Measurements from ENCODE around the gene MAP2K2. TPM values are rescaled to one million over a fixed set of nuclear protein-coding genes. Genes with fewer than 3 reads are reported as not detected.

The MAP2K2 gene
- total and polyA plus RNA-seq, 12 donors, result 91.5 to 288 (median 116) TPM

DNA sequence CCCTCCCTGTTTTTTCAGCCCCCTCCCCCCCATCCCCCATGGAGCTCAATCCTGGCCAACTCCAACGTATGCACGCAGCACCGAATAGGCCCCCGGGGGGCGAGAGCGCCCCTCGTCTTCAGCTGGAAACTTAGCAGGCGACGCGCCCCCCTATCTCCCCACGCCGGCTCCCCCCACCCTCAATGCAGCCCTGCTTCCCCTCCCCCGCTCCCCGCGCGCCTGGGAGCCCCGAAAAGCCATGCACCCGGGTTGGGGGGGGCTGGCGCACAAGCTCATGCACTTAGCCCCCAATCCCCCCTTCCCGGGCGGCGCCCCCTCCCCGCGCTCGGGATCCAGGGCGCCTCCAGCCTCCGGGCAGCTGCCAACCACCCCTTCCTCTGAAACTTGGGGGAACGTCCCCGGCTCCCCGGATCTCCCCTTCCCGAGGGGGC lies 57.7 kb downstream of the MAP2K2 start:
- no peak for TF ChIP-seq CTCF (IDR thresholded peaks at IDR 0.05)
- peaks cover 0 to 19% (median 0%) of the 10 kb centered on the region in 9 donors for H3K36me3 ChIP-seq
- H3K4me1 ChIP-seq, result peaks cover 27 to 56% (median 47%) of the 10 kb centered on the region in 9 donors
- H3K27ac ChIP-seq, result peak overlapping the region; percentile 93 to 100 (median 99)
- WGBS, 2 donors, result 0 to 1% methylated on average over 14 to 31 of the region's 31 CpGs
- H3K9me3 ChIP-seq, result no peaks in the 10 kb centered on the region
- H3K27me3 ChIP-seq, result no peaks in the 10 kb centered on the region
- peak in 1 of 2 donors; percentile 69 for DNase-seq
- peak overlapping the region; percentile 79 to 99 (median 96) for H3K4me3 ChIP-seq
- intact Hi-C loops (cut with DNase I), result loop anchor here in 2 of 10 donors (5.0 to 10.0 kb wide), 2 partner anchors 59 to 61 kb away; partner anchors contain the start of gene PIAS4 (in 2 of the 2)
- no peak for ATAC-seq

GRCh38 chr19:4065430-4066175 lies 58.3 kb downstream of the MAP2K2 start:
- H3K36me3 ChIP-seq, result peaks cover 0 to 19% (median 0%) of the 10 kb centered on the region in 9 donors
- no peaks in the 10 kb centered on the region for H3K27me3 ChIP-seq
- peak overlapping the region; percentile 98 to 100 (median 99) for H3K27ac ChIP-seq
- DNase-seq (peak; percentile 95 to 97), ATAC-seq (peak; percentile 78 to 88 (median 84))
- H3K4me1 ChIP-seq, result peaks cover 33 to 62% (median 53%) of the 10 kb centered on the region in 9 donors
- WGBS, 2 donors, result 0 to 1% methylated on average over 31 to 92 of the region's 98 CpGs
- intact Hi-C loops (cut with DNase I), result loop anchor here in 2 of 10 donors (5.0 to 10.0 kb wide), 2 partner anchors 58 to 61 kb away; partner anchors contain the start of gene PIAS4 (in 2 of the 2)
- H3K9me3 ChIP-seq, result no peaks in the 10 kb centered on the region
- peak in 1 of 9 donors; percentile 20 for TF ChIP-seq CTCF (IDR thresholded peaks at IDR 0.05)
- H3K4me3 ChIP-seq, result peak overlapping the region in 9 of 10 donors; percentile 79 to 99 (median 96)

- Histone ChIP-seq H3K4me1 (peaks cover 42 to 70% (median 62%) of the 10 kb centered on the region in 9 donors), H3K27ac (peak overlapping the region; percentile 93 to 99 (median 98)), H3K4me3 (peak overlapping the region; percentile 70 to 97 (median 88)), H3K27me3 (no peaks in the 10 kb centered on the region), H3K9me3 (no peaks in the 10 kb centered on the region), H3K36me3 (peaks cover 0 to 19% (median 0%) of the 10 kb centered on the region in 9 donors)
- 1 to 2% methylated on average over 41 to 55 of the region's 57 CpGs for WGBS, 2 donors
- TF ChIP-seq CTCF (IDR thresholded peaks at IDR 0.05), result no peak
- intact Hi-C loops (cut with DNase I), result loop anchor here in 4 of 10 donors (5.0 to 10.0 kb wide), 4 partner anchors 47 to 77 kb away; partner anchors contain the start of genes PIAS4 (in 2 of the 4) and EEF2 (in 1 of the 4)
- DNase-seq (peak; percentile 63 to 70), ATAC-seq (peak in 4 of 8 donors; percentile 0 to 6 (median 1))
Measured at GRCh38 chr19:4064496-4065260, 59.2 kb downstream of the MAP2K2 start.

GRCh38 chr19:4064149-4064495 lies 59.8 kb downstream of the MAP2K2 start:
- peak in 1 of 8 donors; percentile 0 for ATAC-seq
- Histone ChIP-seq H3K4me1 (peaks cover 48 to 73% (median 66%) of the 10 kb centered on the region in 9 donors), H3K9me3 (no peaks in the 10 kb centered on the region), H3K36me3 (peaks cover 0 to 19% (median 0%) of the 10 kb centered on the region in 9 donors), H3K27ac (peak overlapping the region; percentile 93 to 99 (median 98)), H3K4me3 (peak overlapping the region; percentile 70 to 97 (median 88)), H3K27me3 (no peaks in the 10 kb centered on the region)
- TF ChIP-seq CTCF (IDR thresholded peaks at IDR 0.05), result peak in 1 of 9 donors; percentile 2
- intact Hi-C loops (cut with DNase I), result loop anchor here in 3 of 10 donors (5.0 to 10.0 kb wide), 3 partner anchors 47 to 77 kb away; partner anchors contain the start of genes EEF2 (in 1 of the 3) and PIAS4 (in 1 of the 3)
- DNase-seq, result peak in 1 of 2 donors; percentile 36
- 2 to 5% methylated on average over 24 of the region's 24 CpGs for WGBS, 2 donors

All from heart right ventricle (tissue), 16 donors.